NCI-H526 (cell line): ENCODE results near the gene CD83.
"Not testable (repeated sequence)": the region's sequence is repeated elsewhere in the genome, so short reads cannot be mapped to it uniquely, and the experiment has no call there.

Experiments
- DNase-seq, 2 experiments: peaks; one replicate each; lab custom pipeline; 2025; lab: John Stamatoyannopoulos, UW

Gene CD83

GRCh38 chr6:14149053-14149738, 31.6 kb downstream of the CD83 start:
- DNase-seq: no peak

GRCh38 chr6:14149739-14150130, 32.2 kb downstream of the CD83 start:
- no peak for DNase-seq

GRCh38 chr6:14151300-14151699, 33.7 kb downstream of the CD83 start:
- DNase-seq: not testable (repeated sequence)

- DNase-seq: no peak
Measured at GRCh38 chr6:14151773-14152172, 34.2 kb downstream of the CD83 start.

- no peak for DNase-seq
Measured at GRCh38 chr6:14153228-14153627, 35.7 kb downstream of the CD83 start.

GRCh38 chr6:14159090-14159489, 41.5 kb downstream of the CD83 start:
- DNase-seq: no peak

GRCh38 chr6:14162826-14163225, 45.3 kb downstream of the CD83 start:
- DNase-seq: no peak

- no peak for DNase-seq
Measured at GRCh38 chr6:14165091-14165490, 47.5 kb downstream of the CD83 start.

GRCh38 chr6:14166839-14167238, 49.3 kb downstream of the CD83 start:
- no peak for DNase-seq

- no peak for DNase-seq
Measured at GRCh38 chr6:14170128-14170527, 52.6 kb downstream of the CD83 start.

GRCh38 chr6:14172562-14172961, 55.0 kb downstream of the CD83 start:
- DNase-seq: no peak

- DNase-seq: no peak
Measured at GRCh38 chr6:14174226-14174625, 56.7 kb downstream of the CD83 start.

- DNase-seq: no peak
Measured at GRCh38 chr6:14174996-14175395, 57.4 kb downstream of the CD83 start.

GRCh38 chr6:14176429-14176828, 58.9 kb downstream of the CD83 start:
- no peak for DNase-seq

GRCh38 chr6:14177413-14178082, 60.0 kb downstream of the CD83 start:
- DNase-seq: no peak

GRCh38 chr6:14178083-14178445, 60.5 kb downstream of the CD83 start:
- DNase-seq: no peak

GRCh38 chr6:14180609-14181008, 63.0 kb downstream of the CD83 start:
- no peak for DNase-seq

- no peak for DNase-seq
Measured at GRCh38 chr6:14182916-14183315, 65.3 kb downstream of the CD83 start.
